Esophagus squamous epithelium (tissue), 4 donors: ENCODE results near the gene HLA-E.

ENCODE experiments used
- CTCF ChIP-seq, 6 experiments: fragments of 450-650 bp in 4 of 6; fragments of 200-600 bp in 2 of 6; sonication (generic) in 2 of 6; IDR thresholded peaks; one replicate each; pipeline ENCODE4 v1.5.1; 2016 to 2019; ENCODE audit warnings: antibody characterized with exemption in 6 of 6, mild to moderate bottlenecking in 4 of 6, moderate library complexity in 4 of 6
- POLR2A ChIP-seq, 4 donors: fragments of 450-650 bp; IDR thresholded peaks; one replicate each; pipeline ENCODE4 v1.6.1; 2017; ENCODE audit warnings: antibody characterized with exemption in 4 of 4, mild to moderate bottlenecking in 4 of 4, moderate library complexity in 3 of 4

GRCh38 chr6:30542915-30543314, 53.6 kb downstream of the HLA-E start:
- no peak for TF ChIP-seq POLR2A (IDR thresholded peaks at IDR 0.05)
- no peak for TF ChIP-seq CTCF (IDR thresholded peaks at IDR 0.05)
